Putamen (tissue), 1 donor: ENCODE measurements around the gene PI4KA.
"Not testable (repeated sequence)": the region's sequence is repeated elsewhere in the genome, so short reads cannot be mapped to it uniquely, and the experiment has no call there.

Experiments used
- DNase-seq: peaks from one replicate; pipeline ENCODE4 v3.0.0-alpha.2; 2016; ENCODE audit warnings: low spot score

The PI4KA gene

DNA sequence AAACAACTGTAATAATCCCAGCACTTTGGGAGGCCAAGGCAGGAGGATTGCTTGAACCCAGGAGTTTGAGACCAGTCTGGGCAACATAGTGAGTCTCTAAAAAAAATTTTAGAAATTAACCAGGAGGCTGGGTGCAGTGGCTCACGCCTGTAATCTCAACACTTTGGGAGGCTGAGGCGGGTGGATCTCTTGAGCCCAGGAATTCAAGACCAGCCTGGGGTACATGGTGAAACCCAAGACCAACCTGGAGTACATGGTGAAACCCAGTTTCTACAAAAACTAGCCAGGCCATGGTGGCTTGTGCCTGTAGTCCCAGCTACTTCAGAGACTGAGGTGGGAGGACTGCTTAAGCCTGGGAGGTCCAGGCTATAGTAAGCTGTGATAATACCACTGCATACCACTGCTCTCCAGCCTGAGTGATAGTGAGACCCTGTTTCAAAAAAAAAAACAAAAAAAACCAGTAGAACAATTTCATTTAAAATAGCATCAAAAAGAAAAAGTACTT lies 11.2 kb downstream of the PI4KA start:
- no peak for DNase-seq

DNA sequence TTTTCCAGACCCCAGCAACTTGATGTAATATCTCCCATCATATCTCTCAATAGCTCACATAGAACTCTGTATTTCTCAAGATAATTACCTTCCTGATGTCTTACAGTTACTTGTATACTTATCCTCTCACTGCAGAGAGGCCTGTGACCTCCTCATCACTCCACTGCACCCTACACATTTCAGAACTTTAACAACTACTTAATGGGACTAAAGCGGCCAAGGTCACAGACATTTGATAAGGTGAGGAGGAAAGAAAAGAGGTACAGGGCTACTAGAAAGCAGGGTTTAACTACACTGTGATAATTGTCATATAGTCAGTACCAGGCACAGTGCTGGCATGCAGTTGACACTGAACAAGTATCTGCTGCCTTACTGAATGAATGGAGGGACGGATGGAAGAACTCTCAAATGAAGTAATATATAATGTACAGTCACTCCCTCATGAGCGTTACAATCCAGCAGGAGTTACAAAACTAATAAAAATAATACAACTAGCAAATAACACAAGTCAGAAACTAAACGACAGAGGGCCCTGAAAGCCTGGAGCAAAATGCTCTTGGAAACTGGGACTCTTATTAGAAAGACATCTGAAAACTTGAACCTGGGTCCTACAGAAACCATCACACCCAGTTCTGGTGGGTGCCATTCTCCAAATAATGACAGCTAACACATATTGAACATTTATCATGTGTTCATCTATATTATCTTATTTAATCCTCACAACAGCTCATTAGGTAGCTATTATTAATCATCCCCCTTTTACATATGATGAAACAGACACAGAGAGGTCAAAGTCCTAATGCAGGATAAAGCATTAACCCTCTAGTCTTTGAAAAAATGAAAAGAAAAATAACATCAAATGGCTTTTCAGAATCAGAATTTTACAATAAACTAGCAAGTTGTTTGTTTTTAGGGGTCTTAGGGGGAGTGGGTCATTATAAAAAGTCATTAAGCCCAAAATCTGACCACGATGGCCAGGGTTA lies 14.3 kb downstream of the PI4KA start:
- no peak for DNase-seq

DNA sequence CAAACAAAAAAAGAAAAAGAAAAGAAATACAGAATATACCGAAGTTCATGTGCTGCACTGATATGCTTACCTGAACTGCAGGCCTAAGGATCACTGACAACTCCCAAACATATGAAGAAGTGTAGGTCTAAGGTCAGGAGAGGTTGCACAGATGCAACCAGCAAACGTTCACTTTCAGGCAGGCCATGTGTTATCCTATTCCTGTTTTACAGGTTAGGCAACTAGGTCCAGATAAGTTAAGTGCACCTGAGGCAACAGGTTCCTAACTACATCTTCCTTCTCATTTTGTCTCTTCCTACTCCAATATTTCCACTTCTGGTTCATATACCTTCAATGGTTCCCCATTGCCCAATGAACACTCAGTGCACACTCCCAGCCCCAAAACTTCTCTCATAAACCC lies 15.1 kb downstream of the PI4KA start:
- no peak for DNase-seq

DNA sequence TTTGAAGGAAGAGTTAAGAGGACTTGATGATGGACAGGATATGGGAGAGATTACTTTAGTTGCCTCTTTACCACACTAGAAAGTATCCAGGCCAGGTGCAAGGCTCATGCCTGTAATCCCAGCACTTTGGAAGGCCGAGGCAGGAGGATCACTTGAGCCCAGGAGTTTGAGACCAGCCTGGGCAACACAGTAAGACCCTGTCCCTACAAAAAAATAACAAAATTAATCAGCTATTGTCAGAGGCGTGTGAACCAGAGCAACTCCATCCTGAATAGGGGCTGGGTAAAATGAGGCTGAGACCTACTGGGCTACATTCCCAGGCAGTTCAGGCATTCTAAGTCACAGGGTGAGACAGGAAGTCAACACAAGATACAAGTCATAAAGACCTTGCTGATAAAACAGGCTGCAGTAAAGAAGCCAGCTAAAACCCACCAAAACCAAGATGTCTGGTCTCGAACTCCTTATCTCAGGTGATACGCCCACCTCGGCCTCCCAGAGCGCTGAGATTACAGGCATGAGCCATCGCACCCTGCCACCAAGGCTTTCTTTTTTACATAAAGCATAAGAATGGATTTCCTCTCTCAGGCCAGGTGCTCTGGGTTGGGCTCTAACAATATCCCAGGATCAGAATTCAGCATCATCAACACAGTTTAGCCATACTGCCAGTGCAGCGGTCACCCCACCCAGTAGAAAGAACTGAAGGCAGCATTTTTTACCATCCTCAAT lies 17.8 kb downstream of the PI4KA start:
- no peak for DNase-seq

DNA sequence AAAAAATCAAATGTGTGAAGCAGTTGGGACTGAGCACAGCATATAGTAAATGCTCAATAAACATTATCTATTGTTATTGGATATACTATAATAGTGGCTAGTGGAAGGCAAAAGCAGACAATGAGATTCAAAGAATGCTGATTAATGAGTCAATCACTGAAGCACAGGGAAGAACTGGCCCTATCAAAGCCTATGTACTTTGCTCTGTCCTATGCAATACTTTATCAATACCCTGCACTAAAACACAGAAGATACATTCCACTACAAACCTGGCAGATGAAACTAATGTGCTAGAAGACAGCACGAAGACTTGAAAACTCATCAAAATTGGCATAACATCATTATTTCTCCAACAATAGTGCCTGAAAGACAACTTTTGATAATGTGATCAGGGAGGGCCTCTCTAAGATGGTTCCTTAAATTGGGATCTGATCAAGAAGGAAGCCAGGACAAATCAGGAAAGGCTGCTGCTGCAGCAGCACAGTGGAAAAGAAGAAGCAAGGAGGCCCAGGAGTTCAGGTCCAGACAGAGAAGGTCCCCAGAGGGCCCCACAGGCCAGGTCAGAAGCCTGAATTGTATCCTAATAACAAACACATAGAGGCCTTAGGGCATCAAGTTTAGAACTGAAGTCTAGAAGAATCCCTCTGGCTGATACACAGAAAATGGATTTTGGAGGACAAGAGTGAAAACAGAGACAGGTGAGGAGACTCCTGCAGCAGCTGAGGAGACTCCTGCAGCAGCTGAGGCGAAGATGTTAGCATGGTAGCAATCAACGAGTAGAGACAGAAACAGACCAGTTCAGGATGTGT lies 18.6 kb downstream of the PI4KA start:
- no peak for DNase-seq

DNA sequence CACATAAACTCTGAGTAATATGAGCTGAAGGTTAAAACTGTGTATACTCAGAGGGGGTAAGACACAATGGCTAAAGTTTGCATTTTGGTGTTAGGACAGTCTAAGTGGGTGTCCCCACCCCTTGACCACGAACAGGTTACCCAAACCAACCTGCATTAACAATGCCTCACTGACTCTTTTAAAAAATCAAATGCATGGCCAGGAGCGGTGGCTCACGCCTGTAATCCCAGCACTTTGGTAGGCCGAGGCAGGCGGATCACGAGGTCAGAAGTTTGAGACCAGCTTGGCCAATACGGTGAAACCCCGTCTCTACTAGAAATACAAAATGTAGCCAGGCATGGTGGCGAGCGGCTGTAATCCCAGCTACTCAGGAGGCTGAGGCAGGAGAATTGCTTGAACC lies 19.3 kb downstream of the PI4KA start:
- not testable (repeated sequence) for DNase-seq

DNA sequence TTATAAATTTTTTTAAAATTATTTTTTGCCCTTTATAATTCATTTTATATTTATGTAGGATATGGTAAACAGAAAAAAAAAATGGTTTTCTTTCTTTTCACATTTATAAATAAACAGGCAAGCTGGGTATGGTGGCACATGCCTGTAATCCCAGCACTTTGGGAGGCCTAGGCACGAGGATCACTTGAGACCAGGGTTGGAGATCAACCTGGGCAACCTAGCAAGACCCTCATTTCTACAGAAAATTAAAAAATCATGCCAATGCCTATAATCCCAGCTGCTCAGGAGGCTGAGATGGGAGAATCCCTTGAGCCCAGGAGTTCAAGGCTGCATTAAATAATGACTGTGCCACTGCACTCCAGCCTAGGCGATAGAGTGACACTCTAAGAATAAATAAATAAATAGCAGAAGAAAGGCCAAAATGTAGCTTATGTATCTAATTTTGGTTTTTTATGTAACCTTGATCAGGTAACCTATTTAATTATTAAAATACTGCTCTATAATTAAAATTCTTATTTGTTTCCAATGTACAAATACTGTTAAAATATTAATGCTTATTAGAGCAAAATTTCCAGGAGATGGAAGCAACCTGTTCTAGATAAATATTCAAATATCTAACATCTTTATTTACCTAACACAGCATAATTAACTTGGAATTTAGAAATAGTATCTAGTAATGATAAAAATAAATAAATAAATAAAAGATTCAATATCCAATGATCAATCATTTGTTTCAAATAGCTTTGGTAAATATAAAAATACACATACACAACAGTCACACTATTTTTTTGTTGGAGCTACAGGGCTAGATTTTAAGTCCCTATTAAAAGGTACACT lies 21.4 kb downstream of the PI4KA start:
- no peak for DNase-seq

DNA sequence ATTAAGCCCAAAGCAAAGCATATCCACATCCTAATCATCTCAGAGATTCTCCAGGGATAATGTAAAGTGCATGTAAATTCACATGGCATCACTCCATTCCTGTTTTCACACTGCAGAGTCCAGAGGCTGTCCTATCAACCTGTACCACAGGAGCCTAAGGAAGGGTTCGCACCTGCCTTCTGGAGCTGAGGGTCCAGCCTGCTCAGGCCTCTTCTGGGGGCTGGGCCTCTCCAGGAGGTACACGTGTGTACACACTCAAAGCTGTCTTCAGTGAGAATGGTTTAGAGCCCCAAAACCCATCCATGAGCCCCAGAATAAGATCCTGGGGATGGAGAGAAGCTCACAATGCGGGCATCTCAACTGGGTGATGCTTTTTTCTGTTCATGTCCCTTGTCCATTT lies 23.9 kb downstream of the PI4KA start:
- no peak for DNase-seq

DNA sequence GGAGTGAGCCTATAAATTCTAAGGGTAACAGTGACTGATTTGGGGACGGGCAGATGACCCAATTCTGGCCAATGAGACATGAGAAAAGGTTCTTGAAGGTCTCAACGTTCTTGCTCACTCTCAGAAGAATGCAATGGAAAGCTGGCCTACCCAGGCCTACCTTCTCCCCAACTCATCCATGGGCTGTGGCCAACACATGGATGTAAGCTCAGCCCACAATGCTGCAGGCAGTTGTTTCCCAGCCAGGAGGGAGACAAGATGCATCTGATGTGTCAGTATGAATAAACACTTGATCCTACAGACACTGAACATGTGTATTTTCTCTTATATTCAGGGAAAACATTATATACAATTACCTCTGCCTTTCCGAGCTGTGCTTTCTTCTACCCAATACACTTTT lies 24.4 kb downstream of the PI4KA start:
- no peak for DNase-seq

DNA sequence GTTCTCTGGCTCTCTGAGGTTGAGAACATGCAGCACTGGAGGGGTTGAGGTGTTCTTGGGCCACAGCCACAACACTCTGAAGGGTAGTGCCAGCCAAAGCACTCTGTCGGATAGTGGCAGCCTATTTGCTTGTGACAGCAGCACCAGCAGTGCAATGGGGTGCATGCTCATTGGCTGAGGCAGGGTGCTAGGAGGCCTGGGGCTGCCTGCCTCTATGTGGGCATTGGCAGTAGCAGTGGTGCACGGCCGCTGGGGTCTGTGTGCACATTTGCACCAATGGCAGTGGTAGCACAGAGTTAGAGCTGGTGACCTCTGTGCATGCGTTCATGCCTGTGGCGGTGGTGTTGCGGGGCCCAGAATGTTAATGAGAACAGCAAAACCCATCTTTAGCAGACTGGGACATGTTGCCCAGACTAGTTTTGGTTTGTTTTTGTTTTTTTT lies 25.4 kb downstream of the PI4KA start:
- DNase-seq, result no peak

DNA sequence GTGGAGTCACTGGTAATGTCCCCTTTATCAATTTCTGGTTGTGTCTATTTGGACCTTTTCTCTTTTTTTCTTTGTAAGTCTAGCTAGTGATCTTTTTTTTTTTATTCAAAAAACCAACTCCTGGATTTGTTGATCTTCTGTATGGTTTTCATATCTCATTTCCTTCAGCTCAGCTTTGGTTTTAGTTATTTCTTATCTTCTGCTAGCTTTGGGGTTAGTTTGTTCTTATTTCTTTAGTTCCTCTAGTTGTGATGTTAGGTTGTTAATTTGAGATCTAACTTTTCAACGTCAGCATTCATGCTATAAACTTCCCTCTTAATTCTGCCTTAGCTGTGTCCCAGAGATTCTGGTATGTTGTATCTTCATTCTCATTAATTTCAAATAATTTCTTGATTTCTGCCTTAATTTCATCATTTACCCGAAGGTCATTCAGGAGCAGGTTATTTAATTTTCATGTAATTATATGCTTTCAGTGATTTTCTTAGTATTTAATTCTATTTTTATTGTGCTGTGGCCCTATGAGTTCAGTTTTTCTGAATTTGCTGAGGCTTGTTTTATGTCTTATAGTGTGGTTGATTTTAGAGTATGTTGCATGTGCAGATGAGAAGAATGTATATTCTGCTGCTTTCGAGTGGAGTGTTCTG lies 29.0 kb downstream of the PI4KA start:
- DNase-seq, result no peak

DNA sequence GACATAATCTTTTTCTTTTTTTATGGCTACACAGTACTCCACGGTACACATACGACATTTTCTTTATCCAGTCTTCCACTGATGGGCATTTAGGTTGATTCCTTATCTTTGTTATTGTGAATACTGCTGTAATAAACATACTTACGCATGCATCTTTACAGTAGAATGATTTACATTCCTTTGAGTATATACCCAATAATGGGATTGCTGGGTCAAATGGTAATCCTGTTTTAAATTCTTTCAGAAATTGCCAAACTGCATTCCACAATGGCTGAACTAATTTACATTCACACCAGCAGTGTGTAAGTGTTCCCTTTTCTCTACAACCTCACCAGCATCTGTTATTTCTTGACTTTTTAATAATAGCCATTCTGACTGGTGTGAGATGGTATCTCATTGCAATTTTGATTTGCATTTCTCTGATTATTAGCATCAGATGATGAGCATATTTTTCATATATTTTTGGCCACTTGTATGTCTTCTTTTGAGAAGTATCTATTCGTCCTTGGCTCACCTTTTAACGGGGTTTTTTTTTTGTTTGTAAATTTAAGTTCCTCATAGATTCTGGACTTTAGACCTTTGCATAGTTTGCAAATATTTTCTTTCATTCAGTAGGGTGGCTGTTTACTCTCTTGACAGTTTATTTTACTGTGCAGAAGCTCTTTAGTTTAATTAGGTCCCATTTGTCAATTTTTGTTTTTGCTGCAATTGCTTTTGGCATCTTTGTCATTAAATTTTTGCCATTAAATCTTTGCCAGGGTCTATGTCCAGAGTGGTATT lies 32.0 kb downstream of the PI4KA start:
- DNase-seq, result not testable (repeated sequence)

DNA sequence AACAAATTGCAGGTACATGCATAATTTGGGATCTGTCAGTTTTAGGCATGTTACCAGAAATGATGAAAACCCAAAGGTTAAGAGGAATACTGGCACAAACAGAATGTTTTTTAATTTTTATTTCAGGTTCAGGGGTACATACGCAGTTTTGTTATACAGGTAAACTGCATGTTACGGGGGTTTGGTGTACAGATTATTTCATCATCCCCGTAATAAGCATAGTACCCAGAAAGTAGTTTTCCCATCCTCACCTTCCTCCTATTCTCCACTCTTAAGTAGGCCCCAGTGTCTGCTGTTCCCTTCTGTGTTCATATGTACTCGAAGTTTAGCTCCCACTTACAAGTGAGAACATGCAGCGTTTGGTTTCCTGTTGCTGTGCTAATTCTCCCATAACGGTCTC lies 33.0 kb downstream of the PI4KA start:
- DNase-seq, result no peak

DNA sequence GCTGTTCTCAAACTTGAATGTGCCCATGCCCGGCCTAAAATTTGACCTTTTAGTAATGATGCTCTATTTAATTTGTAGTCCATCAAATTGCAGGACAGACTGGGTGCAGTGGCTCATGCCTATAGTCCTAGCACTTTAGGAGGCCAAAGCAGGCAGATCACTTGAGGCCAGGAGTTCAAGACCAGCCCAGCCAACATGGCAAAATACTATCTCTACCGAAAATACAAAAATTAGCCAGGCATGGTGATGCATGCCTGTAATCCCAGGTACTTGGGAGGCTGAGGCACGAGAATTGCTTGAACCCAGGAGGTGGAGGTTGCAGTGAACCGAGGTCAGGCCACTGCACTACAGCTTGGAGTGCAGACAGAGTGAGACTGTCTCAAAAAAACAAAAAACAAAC lies 33.4 kb downstream of the PI4KA start:
- DNase-seq, result not testable (repeated sequence)

DNA sequence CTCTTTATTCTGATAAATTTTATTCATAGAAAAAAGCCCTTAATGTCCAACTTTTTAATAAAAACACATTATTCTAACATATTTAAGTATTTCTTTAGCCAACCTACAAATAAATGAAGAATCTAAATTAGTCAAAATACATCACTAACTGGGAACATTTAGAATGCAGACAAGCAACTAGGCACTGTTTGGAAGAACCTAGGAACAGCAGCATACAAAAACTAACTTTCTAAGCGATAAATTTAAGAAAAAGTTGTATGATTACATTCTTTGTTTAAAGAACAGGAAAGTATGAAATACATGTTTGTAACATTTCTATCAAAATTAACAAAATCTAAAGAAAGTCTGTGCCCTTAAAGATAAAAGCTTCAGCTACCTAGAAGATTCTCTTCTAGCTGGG lies 35.3 kb downstream of the PI4KA start:
- DNase-seq, result no peak

DNA sequence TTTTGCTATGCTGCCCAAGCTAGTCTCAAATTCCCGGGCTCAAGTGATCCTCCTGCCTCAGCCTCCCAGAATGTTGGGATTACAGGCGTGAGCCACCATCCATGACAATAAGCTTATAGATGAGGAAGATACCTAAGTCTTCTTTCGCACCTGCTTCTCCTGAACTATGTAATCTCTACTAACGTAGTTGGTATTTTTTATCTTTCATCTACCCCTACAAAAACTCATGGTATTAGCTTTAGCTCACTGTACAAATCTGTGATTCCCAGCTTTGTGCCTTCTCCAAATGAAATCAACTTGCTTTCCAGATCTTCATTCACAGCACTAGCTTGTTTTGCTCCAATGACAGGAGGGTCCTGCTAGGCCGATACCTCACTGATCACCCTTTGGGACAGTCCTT lies 36.4 kb downstream of the PI4KA start:
- no peak for DNase-seq

DNA sequence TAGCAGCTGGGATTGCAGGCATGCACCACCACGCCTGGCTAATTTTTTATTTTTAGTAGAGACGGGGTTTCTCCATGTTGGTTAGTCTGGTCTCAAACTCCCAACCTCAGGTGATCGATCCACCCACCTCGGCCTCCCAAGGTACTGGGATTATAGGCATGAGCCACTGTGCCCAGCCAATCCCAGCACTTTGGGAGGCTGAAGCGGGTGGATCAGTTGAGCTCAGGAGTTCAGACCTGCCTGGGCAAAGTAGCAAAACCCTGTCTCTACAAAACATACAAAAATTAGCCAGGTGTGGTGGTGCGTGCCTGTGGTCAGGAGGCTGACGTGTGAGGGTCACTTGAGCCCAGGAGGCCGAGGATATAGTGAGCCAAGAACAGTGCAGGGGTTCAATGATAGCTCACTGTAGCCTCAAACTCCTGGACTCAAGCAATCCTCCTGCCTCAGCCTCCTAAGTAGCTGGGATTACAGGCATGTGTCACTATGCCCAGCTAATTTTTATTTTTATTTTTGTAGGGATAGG lies 36.8 kb downstream of the PI4KA start:
- not testable (repeated sequence) for DNase-seq

DNA sequence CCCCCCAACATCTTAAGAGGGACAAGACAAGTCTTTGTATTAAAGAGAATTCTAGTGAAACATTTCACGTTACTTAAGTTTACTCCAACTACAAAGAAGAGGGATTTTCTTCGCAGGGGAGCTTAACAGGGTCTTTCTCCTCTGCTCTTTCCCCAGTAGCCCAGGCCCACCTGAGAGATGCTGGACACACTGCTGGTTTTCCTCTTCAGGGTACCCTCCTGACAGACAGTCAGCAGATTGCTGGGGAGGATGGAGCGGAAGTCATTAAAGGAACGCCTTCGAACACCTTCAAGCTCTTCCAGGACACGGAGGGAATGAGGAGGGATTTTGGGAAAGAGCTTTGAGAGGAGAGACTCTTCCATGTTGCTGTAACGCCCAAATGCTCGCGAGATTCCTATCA lies 39.1 kb downstream of the PI4KA start:
- DNase-seq, result no peak

DNA sequence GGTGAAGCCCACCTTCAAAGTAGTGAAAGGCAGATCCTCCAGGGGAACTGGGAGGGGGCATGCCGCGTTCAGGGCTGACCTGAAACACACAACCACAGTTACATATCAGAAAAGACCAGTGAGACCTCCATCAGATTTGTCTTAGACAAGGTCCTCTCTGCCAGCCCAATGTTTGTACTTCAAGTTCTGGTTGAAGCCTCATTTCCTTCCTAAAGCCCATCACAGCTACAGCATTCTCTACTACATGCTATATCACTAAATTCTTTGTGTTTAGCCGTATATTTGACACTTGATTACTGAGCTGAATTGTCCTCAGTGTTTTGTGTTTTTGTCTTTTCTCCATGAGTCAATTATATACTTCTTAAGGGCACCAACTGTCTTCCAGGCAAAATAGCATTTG lies 40.1 kb downstream of the PI4KA start:
- DNase-seq, result no peak

DNA sequence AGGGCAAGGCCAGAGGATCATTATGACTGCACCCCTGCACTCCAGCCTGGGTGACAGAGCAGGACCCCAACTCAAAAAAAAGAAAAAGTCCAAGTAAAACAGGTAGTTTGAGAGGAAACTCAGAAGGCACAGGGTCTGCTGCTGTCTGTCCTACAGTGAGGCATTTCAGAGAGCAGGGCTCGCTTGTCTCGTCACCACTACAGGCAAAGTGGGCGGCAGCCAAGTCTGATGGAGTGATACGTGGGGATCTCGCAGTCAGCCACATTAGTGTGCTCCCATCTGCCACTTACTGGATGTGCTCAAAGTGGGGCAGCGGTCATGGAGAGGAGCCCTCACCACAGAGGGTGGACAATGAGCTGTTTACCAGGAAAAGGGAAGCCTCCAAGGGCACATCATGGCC lies 42.1 kb downstream of the PI4KA start:
- DNase-seq, result peak; percentile 16
